HG03095 (cell line): ENCODE measurements around the gene TPGS2.
"Not testable (repeated sequence)": the region's sequence is repeated elsewhere in the genome, so short reads cannot be mapped to it uniquely, and the experiment has no call there.

Source experiments
- ATAC-seq: cut with Tn5 transposase; IDR thresholded peaks from one replicate; pipeline ENCODE4 v1.9.1; 2021; ENCODE audit warnings: moderate library complexity; ENCODE audit not compliant: unreplicated experiment

The TPGS2 gene

GRCh38 chr18:36828630-36829361, at the start of gene TPGS2, which contains the start of gene KIAA1328:
TPGS2 (minus strand) TSS chr18:36829002; CDS start chr18:36828767, 235 bp downstream.
KIAA1328 (plus strand) TSS chr18:36829127; CDS start chr18:36829139, 12 bp downstream.
- ATAC-seq: peak; percentile 93

GRCh38 chr18:36873826-36874225, 45.0 kb upstream of the TPGS2 start:
- not testable (repeated sequence) for ATAC-seq

- no peak for ATAC-seq
Measured at GRCh38 chr18:36872329-36872728, 43.5 kb upstream of the TPGS2 start.

GRCh38 chr18:36871801-36872200, 43.0 kb upstream of the TPGS2 start:
- ATAC-seq: no peak

- no peak for ATAC-seq
Measured at GRCh38 chr18:36867056-36867455, 38.3 kb upstream of the TPGS2 start.

- ATAC-seq: no peak
Measured at GRCh38 chr18:36862182-36862581, 33.4 kb upstream of the TPGS2 start.

- ATAC-seq: no peak
Measured at GRCh38 chr18:36856815-36857214, 28.0 kb upstream of the TPGS2 start.

- no peak for ATAC-seq
Measured at GRCh38 chr18:36851202-36851590, 22.4 kb upstream of the TPGS2 start.

GRCh38 chr18:36850527-36851201, 21.9 kb upstream of the TPGS2 start:
- no peak for ATAC-seq

GRCh38 chr18:36849288-36850006, 20.6 kb upstream of the TPGS2 start:
- ATAC-seq: no peak

GRCh38 chr18:36848609-36849008, 19.8 kb upstream of the TPGS2 start:
- no peak for ATAC-seq

- ATAC-seq: no peak
Measured at GRCh38 chr18:36843784-36844183, 15.0 kb upstream of the TPGS2 start.

GRCh38 chr18:36843199-36843598, 14.4 kb upstream of the TPGS2 start:
- ATAC-seq: no peak

- ATAC-seq: no peak
Measured at GRCh38 chr18:36839835-36840234, 11.0 kb upstream of the TPGS2 start.

- ATAC-seq: no peak
Measured at GRCh38 chr18:36835927-36836326, 7.1 kb upstream of the TPGS2 start.

- ATAC-seq: no peak
Measured at GRCh38 chr18:36833120-36833519, 4.3 kb upstream of the TPGS2 start.

- no peak for ATAC-seq
Measured at GRCh38 chr18:36831139-36831538, 2.3 kb upstream of the TPGS2 start.

- no peak for ATAC-seq
Measured at GRCh38 chr18:36830158-36830495, 1.3 kb upstream of the TPGS2 start.

- ATAC-seq: no peak
Measured at GRCh38 chr18:36829362-36830157, 758 bp upstream of the TPGS2 start.

GRCh38 chr18:36828157-36828629, 609 bp downstream of the TPGS2 start:
- ATAC-seq: no peak

GRCh38 chr18:36826556-36826955, 2.2 kb downstream of the TPGS2 start:
- no peak for ATAC-seq
